GM12875 (cell line): ENCODE data around the gene CNDP2.
"Not testable (repeated sequence)": the region's sequence is repeated elsewhere in the genome, so short reads cannot be mapped to it uniquely, and the experiment has no call there.

ENCODE experiments used
- H3K4me3 ChIP-seq: one replicate; pipeline ENCODE4 v1.5.1; 2011; ENCODE audit warnings: low read depth, low read length, control low read depth
- CTCF ChIP-seq: IDR thresholded peaks from 2 replicates; pipeline ENCODE4 v1.5.1; 2011; ENCODE audit warnings: low read depth, mild to moderate bottlenecking, control low read depth, inconsistent platforms, low read length, moderate library complexity, borderline replicate concordance; ENCODE audit not compliant: insufficient read depth

CNDP2 gene

GRCh38 chr18:74562131-74562730 is 66.1 kb downstream of the CNDP2 start:
- no peak overlapping the region for H3K4me3 ChIP-seq
- TF ChIP-seq CTCF = no peak

DNA sequence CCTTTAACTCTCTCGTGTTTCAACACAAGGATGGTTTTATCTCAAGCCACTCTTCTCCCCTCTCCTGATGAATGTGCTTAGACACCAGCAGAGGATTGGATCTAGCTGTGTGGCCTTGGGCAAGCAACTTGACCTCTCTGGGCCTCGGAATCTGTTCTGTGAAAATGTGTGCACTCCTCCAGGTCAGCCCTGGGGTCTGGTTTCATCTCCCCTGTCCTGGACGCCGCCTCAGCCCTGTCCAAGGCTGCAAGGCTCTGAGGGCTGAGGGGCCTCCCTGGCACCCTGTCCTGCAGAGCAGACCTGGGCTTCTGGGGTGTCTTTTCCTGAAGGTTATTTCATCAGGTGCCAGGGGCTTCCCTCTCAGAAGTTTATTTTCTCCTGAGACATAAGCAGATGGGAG is 66.6 kb downstream of the CNDP2 start:
- no peak overlapping the region for H3K4me3 ChIP-seq
- TF ChIP-seq CTCF = no peak

DNA sequence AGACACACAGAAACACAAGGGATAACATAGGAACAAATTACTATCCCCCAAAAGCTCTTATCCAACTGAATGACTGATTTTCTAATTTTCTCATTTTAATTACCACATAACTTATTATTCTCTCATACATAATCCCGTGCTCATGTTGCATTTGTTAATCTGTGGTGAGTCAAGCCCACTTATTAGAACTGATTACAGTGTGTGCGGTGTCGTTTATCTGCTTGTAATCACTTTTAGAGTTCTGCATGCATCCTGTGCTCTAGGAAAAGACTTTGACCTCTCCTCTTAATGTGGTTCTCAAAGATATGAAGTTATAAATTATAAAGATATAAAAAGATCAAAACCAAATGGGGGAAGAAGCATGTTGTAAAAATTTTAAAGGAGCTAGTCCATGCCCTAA is 67.8 kb downstream of the CNDP2 start:
- no peak for TF ChIP-seq CTCF
- no peak overlapping the region for H3K4me3 ChIP-seq

DNA sequence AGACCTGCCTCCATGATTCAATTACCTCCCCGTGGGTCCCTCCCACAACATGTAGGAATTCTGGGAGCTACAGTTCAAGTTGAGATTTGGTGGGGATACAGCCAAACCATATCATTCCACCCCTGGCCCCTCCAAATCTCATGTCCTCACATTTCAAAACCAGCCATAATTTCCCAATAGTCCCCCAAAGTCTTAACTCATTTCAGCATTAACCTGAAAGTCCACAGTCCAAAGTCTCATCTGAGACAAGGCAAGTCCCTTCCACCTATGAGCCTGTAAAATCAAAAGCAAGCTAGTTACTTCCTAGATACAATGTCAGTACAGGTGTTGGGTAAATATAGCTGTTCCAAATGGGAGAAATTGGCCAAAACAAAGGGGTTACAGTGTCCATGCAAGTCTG is 69.0 kb downstream of the CNDP2 start:
- H3K4me3 ChIP-seq = not testable (repeated sequence)

- H3K4me3 ChIP-seq = not testable (repeated sequence)
Measured at GRCh38 chr18:74565993-74566392, 69.8 kb downstream of the CNDP2 start.

- TF ChIP-seq CTCF = peak; percentile 12; the same call in 1 of the 2 replicates
Measured at GRCh38 chr18:74567822-74568221, 71.7 kb downstream of the CNDP2 start.

GRCh38 chr18:74569401-74569800 is 73.2 kb downstream of the CNDP2 start:
- H3K4me3 ChIP-seq = no peak overlapping the region

More at GRCh38 chr18:74567822-74568221, 71.7 kb downstream of the CNDP2 start:
- H3K4me3 ChIP-seq = no peak overlapping the region

DNA sequence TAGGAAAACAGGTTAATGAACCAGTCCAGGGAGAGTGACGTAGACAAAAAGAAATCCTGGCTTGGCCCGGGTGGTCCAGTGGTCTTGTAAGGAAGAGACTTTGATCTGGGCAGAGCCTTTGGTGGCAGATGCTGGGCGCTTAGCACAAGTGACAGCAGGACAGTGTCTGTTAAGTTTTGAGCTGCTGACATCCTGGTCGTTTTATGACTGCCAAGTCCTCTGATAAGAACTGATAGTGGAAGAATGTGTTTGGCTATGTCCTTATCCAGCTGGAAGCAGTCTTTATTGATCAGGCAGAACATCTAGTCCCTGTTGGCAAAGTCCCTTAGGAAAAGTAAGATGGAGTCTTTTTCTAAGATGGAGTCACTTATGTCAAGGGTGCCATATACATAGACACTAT is 74.1 kb downstream of the CNDP2 start:
- no peak overlapping the region for H3K4me3 ChIP-seq
- TF ChIP-seq CTCF = no peak

More at GRCh38 chr18:74569401-74569800, 73.2 kb downstream of the CNDP2 start:
- no peak for TF ChIP-seq CTCF
